GM19467 (cell line): ENCODE measurements around the gene NTSR2.

Source experiments
- ATAC-seq: cut with Tn5 transposase; IDR thresholded peaks from one replicate; pipeline ENCODE4 v1.9.1; 2021; ENCODE audit warnings: mild to moderate bottlenecking, moderate library complexity; ENCODE audit not compliant: unreplicated experiment

NTSR2 gene

GRCh38 chr2:11699686-11700670 is 30.0 kb upstream of the NTSR2 start:
- no peak for ATAC-seq

- no peak for ATAC-seq
Measured at GRCh38 chr2:11698009-11698922, 28.3 kb upstream of the NTSR2 start.

- ATAC-seq = no peak
Measured at GRCh38 chr2:11697103-11697871, 27.3 kb upstream of the NTSR2 start.

- ATAC-seq = no peak
Measured at GRCh38 chr2:11696736-11697102, 26.7 kb upstream of the NTSR2 start.

- ATAC-seq = no peak
Measured at GRCh38 chr2:11695576-11695975, 25.6 kb upstream of the NTSR2 start.

- peak; percentile 71 for ATAC-seq
Measured at GRCh38 chr2:11692966-11693521, 23.0 kb upstream of the NTSR2 start.

GRCh38 chr2:11691076-11691660 is 21.2 kb upstream of the NTSR2 start:
- ATAC-seq = no peak

GRCh38 chr2:11688222-11689069 is 18.5 kb upstream of the NTSR2 start:
- peak; percentile 75 for ATAC-seq

GRCh38 chr2:11687736-11688135 is 17.7 kb upstream of the NTSR2 start:
- ATAC-seq = no peak

- no peak for ATAC-seq
Measured at GRCh38 chr2:11685906-11686470, 16.0 kb upstream of the NTSR2 start.

GRCh38 chr2:11684894-11685460 is 15.0 kb upstream of the NTSR2 start:
- no peak for ATAC-seq

GRCh38 chr2:11683966-11684365 is 14.0 kb upstream of the NTSR2 start:
- ATAC-seq = no peak

- ATAC-seq = no peak
Measured at GRCh38 chr2:11683476-11683875, 13.5 kb upstream of the NTSR2 start.

- no peak for ATAC-seq
Measured at GRCh38 chr2:11682590-11682915, 12.6 kb upstream of the NTSR2 start.

GRCh38 chr2:11681722-11682589 is 12.0 kb upstream of the NTSR2 start:
- no peak for ATAC-seq

GRCh38 chr2:11680901-11681721 is 11.1 kb upstream of the NTSR2 start:
- no peak for ATAC-seq
